ENCODE results near the gene SAP25. TPM values are rescaled to one million over a fixed set of nuclear protein-coding genes. Genes with fewer than 3 reads are reported as not detected.
"Not testable (repeated sequence)": the region's sequence is repeated elsewhere in the genome, so short reads cannot be mapped to it uniquely, and the experiment has no call there.

The SAP25 gene
- total and polyA plus RNA-seq, 4 donors = 1.9 to 9.8 (median 3.4) TPM; not detected in 1

DNA sequence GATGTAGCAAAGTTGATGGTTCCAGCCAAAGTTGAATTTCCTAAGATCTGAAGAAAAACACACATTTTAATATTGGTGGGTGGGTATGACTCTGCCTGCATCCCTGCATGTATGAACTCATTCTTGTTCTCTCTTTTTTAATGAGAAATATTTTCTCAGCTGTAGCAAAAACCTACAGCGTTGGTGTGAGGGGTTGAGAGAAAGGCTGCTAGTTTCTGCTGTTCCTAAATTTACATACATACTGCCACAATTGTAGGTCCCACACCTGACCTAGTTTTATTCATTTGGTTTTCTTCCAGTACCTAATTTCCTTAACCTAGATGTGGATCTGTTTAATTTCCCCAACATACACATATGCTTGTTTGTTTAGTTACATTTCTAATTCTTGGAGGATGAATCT lies 30.1 kb downstream of the SAP25 start:
- peaks cover 24% of the 10 kb centered on the region for H3K4me1 ChIP-seq (ENCODE audit: control insufficient read depth, insufficient read depth, low read length)
- H3K27me3 ChIP-seq (ENCODE audit: control insufficient read depth, insufficient read depth, low read length) = no peaks in the 10 kb centered on the region
- no peak for DNase-seq (ENCODE audit: low read depth in 4 of 6, low spot score in 6 of 6)
- H3K9me3 ChIP-seq (ENCODE audit: control insufficient read depth, insufficient read depth, low read length) = no peaks in the 10 kb centered on the region
- peak overlapping the region; percentile 88 for H3K27ac ChIP-seq (ENCODE audit: low read depth, low read length)
- WGBS (ENCODE audit: insufficient coverage) = no CpG with 5 or more reads among the region's 1 CpG
- no peaks in the 10 kb centered on the region for H3K36me3 ChIP-seq (ENCODE audit: control insufficient read depth, insufficient read depth, low read length)
- no peak overlapping the region for H3K4me3 ChIP-seq (ENCODE audit: low read depth, low read length)

DNA sequence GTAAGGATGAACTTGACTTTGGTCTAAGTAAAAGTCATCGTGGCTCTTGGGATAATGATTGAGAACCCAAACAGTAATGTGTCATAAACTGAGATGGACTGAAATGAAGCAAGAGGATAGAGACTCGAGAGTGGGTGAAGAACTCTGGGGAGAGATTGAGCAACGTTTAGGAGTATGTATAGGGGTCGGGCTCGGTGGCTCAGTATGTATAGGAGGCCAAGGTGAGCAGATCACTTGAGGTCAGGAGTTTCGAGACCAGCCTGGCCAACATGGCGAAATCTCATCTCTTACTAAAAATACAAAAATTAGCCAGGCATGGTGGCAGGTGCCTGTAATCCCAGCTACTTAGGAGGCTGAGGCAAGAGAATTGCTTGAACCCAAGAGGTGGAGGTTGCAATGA lies 32.4 kb downstream of the SAP25 start:
- not testable (repeated sequence) for H3K4me3 ChIP-seq (ENCODE audit: low read depth, low read length); H3K27me3 ChIP-seq (ENCODE audit: control insufficient read depth, insufficient read depth, low read length); H3K9me3 ChIP-seq (ENCODE audit: control insufficient read depth, insufficient read depth, low read length); H3K27ac ChIP-seq (ENCODE audit: low read depth, low read length); H3K36me3 ChIP-seq (ENCODE audit: control insufficient read depth, insufficient read depth, low read length); DNase-seq (ENCODE audit: low read depth in 4 of 6, low spot score in 6 of 6)
- 77% methylated on average over 4 of the region's 7 CpGs for WGBS (ENCODE audit: insufficient coverage)
- peaks cover 23% of the 10 kb centered on the region for H3K4me1 ChIP-seq (ENCODE audit: control insufficient read depth, insufficient read depth, low read length)

DNA sequence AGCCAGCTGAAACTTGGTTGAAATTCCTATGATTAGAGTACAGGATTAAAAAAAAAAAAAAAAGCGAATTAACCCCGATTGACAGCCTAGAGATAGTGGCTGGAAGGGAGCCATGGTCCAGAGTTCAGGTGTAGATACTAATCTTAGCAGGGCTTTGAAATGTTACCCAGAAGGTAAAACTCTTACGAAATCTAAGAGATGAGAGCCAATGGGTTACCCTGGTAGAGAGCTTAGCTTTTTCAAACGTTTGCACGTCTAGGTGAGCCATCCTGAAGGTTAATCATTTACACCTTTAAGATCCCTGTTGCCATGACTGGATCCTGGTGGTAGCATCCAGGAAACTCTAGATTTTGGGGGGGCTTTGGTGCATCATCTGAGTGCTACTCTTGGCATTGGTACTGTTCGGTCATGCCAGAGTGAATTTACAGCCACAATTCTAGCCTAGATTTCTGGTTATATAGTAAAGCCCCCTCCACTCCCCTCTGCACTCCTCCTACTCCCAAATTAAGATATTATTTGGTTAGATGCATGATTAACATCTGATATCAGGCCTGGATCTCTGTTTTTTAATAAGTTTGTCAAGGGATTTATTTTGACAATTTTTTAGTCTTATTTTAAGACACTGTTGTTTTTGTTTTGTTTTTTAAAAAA lies 33.5 kb downstream of the SAP25 start:
- Histone ChIP-seq H3K4me1 (ENCODE audit: control insufficient read depth, insufficient read depth, low read length) (peaks cover 13% of the 10 kb centered on the region), H3K27me3 (ENCODE audit: control insufficient read depth, insufficient read depth, low read length) (no peaks in the 10 kb centered on the region), H3K27ac (ENCODE audit: low read depth, low read length) (no peak overlapping the region), H3K9me3 (ENCODE audit: control insufficient read depth, insufficient read depth, low read length) (no peaks in the 10 kb centered on the region), H3K36me3 (ENCODE audit: control insufficient read depth, insufficient read depth, low read length) (no peaks in the 10 kb centered on the region), H3K4me3 (ENCODE audit: low read depth, low read length) (peak overlapping the region; percentile 66)
- DNase-seq (ENCODE audit: low read depth in 4 of 6, low spot score in 6 of 6) = no peak
- 40% methylated on average over 1 of the region's 6 CpGs for WGBS (ENCODE audit: insufficient coverage)

DNA sequence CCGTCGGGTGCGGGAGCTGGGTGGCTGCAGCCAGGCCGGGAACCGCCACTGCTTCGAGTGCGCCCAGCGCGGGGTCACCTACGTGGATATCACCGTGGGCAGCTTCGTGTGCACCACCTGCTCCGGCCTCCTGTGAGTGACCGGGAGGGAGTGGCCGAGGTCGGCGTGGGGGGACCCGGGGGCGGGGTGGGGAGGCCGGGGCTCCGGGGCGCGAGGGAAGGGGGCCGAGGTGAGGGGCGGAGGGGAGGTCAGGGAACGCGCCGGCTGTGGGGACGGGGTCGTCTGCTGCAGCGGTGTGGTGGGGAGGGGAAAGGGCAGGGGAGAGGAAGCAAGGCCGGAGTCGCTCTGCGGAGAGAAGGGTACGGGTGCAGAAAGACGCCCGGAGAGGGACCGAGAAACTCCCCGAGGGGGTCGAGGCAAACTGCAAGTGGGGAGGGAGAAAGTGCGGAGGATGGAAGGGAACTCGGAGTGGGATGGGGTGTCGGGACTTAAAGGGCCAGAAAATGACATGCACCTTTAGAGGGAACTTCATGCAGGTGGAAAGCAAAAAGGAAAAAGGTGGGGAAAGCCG lies 34.2 kb downstream of the SAP25 start:
- WGBS (ENCODE audit: insufficient coverage) = 0% methylated on average over 42 of the region's 44 CpGs
- Histone ChIP-seq H3K27me3 (ENCODE audit: control insufficient read depth, insufficient read depth, low read length) (no peaks in the 10 kb centered on the region), H3K4me1 (ENCODE audit: control insufficient read depth, insufficient read depth, low read length) (peaks cover 13% of the 10 kb centered on the region), H3K9me3 (ENCODE audit: control insufficient read depth, insufficient read depth, low read length) (no peaks in the 10 kb centered on the region), H3K4me3 (ENCODE audit: low read depth, low read length) (peak overlapping the region; percentile 66), H3K27ac (ENCODE audit: low read depth, low read length) (peak overlapping the region; percentile 78), H3K36me3 (ENCODE audit: control insufficient read depth, insufficient read depth, low read length) (no peaks in the 10 kb centered on the region)
- no peak for DNase-seq (ENCODE audit: low read depth in 4 of 6, low spot score in 6 of 6)

DNA sequence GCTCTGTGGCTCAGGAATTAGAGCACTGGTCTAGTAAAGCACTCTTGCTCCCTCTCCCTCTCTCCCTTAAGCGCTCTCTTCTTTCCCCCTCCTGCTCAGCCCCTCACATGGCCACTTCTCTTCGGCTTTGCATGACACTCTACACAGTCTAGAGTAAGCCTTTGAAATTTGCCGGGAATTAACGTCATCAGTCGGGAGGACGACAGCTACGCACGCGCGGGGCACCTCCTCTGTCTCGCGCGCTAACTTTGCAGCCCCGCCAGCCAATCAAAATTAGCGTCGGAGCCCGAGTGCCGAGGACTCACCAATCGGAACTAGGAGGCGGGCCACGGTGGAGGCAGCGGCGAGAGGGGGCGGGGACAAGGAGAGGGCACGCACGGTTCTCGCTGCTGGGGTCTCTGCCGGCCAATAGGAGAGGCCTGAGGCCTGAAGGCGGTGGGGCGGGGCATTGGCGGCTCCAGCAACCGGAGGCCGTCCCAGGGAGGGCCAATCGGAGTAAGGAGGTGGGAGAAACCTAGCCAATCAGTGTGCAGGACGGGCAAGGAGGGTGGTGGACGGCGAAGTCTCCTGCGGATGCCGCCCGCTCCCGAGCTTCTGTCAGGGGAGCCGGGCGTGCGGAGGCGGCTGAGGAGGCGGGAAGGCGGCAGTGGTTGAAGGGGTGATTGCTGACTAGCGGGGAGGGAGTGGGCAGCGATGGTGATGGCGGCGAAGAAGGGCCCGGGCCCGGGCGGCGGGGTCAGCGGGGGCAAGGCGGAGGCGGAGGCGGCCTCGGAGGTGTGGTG lies 34.9 kb downstream of the SAP25 start, which contains the start of gene AGFG2:
AGFG2 (plus strand) TSS at position 550 of the 782 bp plus-strand sequence; CDS start at position 694, 144 bp downstream.
- peak; percentile 97 to 100 (median 100) for DNase-seq (ENCODE audit: low read depth in 4 of 6, low spot score in 6 of 6)
- no peaks in the 10 kb centered on the region for H3K27me3 ChIP-seq (ENCODE audit: control insufficient read depth, insufficient read depth, low read length)
- no peaks in the 10 kb centered on the region for H3K9me3 ChIP-seq (ENCODE audit: control insufficient read depth, insufficient read depth, low read length)
- H3K27ac ChIP-seq (ENCODE audit: low read depth, low read length) = peak within 1 kb of the TSS; percentile 78
- peak within 1 kb of the TSS; percentile 66 for H3K4me3 ChIP-seq (ENCODE audit: low read depth, low read length)
- no peaks in the 10 kb centered on the region for H3K36me3 ChIP-seq (ENCODE audit: control insufficient read depth, insufficient read depth, low read length)
- WGBS (ENCODE audit: insufficient coverage) = under 1% methylated on average over 60 of the region's 60 CpGs
- H3K4me1 ChIP-seq (ENCODE audit: control insufficient read depth, insufficient read depth, low read length) = peaks cover 13% of the 10 kb centered on the region

DNA sequence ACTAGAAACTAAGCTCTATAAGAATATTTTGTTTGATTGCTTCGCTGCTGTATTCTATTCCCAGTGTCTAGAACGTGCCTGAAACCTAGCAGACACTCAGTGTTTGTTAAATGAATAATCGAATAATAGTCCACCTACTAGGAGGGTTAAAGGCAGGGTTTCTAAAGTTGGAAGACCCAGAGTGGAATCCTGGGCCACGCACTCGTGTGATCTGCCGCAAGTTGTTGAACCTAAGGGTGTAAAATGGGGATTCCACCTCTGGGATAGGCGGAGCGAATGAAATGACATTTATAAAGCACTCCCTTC lies 35.4 kb downstream of the SAP25 start:
- Histone ChIP-seq H3K4me3 (ENCODE audit: low read depth, low read length) (peak overlapping the region; percentile 66), H3K27ac (ENCODE audit: low read depth, low read length) (peak overlapping the region; percentile 73), H3K4me1 (ENCODE audit: control insufficient read depth, insufficient read depth, low read length) (peaks cover 13% of the 10 kb centered on the region), H3K36me3 (ENCODE audit: control insufficient read depth, insufficient read depth, low read length) (no peaks in the 10 kb centered on the region), H3K9me3 (ENCODE audit: control insufficient read depth, insufficient read depth, low read length) (no peaks in the 10 kb centered on the region), H3K27me3 (ENCODE audit: control insufficient read depth, insufficient read depth, low read length) (no peaks in the 10 kb centered on the region)
- WGBS (ENCODE audit: insufficient coverage) = 10% methylated on average over 6 of the region's 8 CpGs
- no peak for DNase-seq (ENCODE audit: low read depth in 4 of 6, low spot score in 6 of 6)

DNA sequence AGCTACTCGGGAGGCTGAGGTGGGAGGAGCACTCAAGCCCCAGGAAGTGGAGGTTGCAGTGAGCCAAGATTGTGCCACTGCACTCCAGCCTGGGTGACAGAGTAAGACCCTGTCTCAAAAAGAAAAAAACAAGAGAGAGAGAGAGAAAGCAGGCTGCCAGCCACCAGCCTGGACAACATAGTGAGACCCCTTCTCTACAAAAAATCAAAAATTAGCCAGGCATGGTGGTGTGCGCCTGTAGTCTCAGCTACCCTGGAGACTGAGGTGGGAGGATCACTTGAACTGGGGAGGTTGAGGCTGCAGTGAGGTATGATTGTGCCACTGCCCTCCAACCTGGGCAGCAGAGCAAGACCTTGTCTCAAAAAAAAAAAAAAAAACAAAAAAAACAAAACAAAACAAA lies 37.0 kb downstream of the SAP25 start:
- H3K9me3 ChIP-seq (ENCODE audit: control insufficient read depth, insufficient read depth, low read length); H3K36me3 ChIP-seq (ENCODE audit: control insufficient read depth, insufficient read depth, low read length); DNase-seq (ENCODE audit: low read depth in 4 of 6, low spot score in 6 of 6); H3K27ac ChIP-seq (ENCODE audit: low read depth, low read length); H3K27me3 ChIP-seq (ENCODE audit: control insufficient read depth, insufficient read depth, low read length); H3K4me3 ChIP-seq (ENCODE audit: low read depth, low read length): not testable (repeated sequence)
- 100% methylated on average over 1 of the region's 2 CpGs for WGBS (ENCODE audit: insufficient coverage)
- peaks cover 13% of the 10 kb centered on the region for H3K4me1 ChIP-seq (ENCODE audit: control insufficient read depth, insufficient read depth, low read length)

DNA sequence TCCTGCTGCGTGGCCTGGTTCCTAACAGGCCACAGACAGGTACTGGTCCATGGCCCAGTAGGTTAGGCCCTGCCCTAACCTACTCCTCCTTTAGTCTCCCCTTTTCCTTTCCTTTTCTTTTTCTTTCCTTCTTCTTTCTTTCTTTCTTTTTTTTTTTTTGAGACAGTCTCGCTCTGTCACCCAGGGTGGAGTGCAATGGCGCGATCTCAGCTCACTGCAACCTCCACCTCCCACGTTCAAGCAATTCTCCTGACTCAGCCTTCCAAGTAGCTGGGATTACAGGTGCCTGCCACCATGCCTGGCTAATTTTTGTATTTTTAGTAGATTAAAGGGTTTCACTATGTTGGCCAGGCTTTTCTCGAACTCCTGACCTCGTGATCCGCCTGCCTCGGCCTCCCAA lies 37.7 kb downstream of the SAP25 start:
- H3K4me3 ChIP-seq (ENCODE audit: low read depth, low read length); H3K27ac ChIP-seq (ENCODE audit: low read depth, low read length); H3K9me3 ChIP-seq (ENCODE audit: control insufficient read depth, insufficient read depth, low read length); DNase-seq (ENCODE audit: low read depth in 4 of 6, low spot score in 6 of 6); H3K27me3 ChIP-seq (ENCODE audit: control insufficient read depth, insufficient read depth, low read length); H3K36me3 ChIP-seq (ENCODE audit: control insufficient read depth, insufficient read depth, low read length): not testable (repeated sequence)
- WGBS (ENCODE audit: insufficient coverage) = 83% methylated on average over 1 of the region's 9 CpGs
- peaks cover 13% of the 10 kb centered on the region for H3K4me1 ChIP-seq (ENCODE audit: control insufficient read depth, insufficient read depth, low read length)

DNA sequence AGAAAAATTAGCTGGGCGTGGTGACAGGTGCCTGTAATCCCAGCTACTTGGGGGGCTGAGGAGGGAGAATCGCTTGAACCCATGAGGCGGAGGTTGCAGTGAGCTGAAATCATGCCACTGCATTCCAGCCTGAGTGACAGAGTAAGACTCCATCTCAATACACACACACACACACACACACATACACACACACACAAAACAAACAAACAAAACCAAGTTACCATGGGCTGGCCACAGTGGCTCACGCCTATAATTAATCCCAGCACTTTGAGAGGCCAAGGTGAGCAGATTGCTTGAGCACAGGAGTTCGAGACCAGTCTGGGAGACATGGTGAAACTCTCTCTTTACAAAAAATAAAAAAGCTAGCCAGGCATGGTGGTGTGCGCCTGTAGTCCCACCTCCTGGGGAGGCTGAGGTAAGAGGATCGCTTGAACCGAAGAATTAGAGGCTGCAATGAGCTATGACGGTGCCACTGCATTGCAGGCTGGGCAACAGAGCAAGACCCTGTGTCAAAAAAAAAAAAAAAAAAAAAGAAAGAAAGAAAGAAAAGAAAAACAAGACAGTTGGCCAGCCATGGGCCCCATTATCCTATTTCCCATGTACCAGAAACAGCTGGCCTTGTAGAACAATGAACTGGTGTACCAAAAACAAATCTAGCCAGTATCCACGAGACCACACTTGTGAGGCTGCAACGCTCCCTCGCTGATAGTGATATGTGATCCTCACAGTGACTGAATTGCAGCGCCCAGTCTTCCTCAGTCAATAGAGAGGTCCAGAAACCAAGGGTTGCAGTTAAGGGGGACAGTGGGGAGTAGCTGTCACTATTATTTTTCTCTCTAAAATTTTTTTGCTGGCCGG lies 41.3 kb downstream of the SAP25 start:
- no peaks in the 10 kb centered on the region for H3K4me1 ChIP-seq (ENCODE audit: control insufficient read depth, insufficient read depth, low read length)
- no peaks in the 10 kb centered on the region for H3K9me3 ChIP-seq (ENCODE audit: control insufficient read depth, insufficient read depth, low read length)
- no peak overlapping the region for H3K27ac ChIP-seq (ENCODE audit: low read depth, low read length)
- H3K36me3 ChIP-seq (ENCODE audit: control insufficient read depth, insufficient read depth, low read length) = no peaks in the 10 kb centered on the region
- 83% methylated on average over 9 of the region's 14 CpGs for WGBS (ENCODE audit: insufficient coverage)
- DNase-seq (ENCODE audit: low read depth in 4 of 6, low spot score in 6 of 6) = no peak
- H3K27me3 ChIP-seq (ENCODE audit: control insufficient read depth, insufficient read depth, low read length) = no peaks in the 10 kb centered on the region
- no peak overlapping the region for H3K4me3 ChIP-seq (ENCODE audit: low read depth, low read length)
